ENCODE data around the gene HSD17B3.
"Not testable (repeated sequence)": the region's sequence is repeated elsewhere in the genome, so short reads cannot be mapped to it uniquely, and the experiment has no call there.

Gene HSD17B3

DNA sequence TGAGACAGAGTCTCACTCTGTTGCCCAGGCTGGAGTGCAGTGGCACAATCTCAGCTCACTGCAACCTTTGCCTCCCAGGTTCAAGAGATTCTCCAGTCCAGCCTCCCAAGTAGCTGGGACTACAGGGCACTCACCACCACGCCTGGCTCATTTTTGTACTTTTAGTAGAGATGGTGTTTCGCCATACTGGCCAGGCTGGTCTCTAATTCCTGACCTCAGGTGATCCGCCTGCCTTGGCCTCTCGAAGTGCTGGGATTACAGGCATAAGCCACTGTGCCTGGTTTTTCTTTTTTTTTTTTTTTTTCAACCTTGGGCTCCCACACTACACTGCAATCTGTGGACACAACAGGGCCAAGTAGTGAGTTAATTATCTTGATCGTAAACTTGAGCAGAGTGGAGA lies 20.8 kb upstream of the HSD17B3 start:
- DNase-seq (ENCODE audit: low spot score in 2 of 2); H3K9me3 ChIP-seq; H3K36me3 ChIP-seq (replicated peaks); H3K4me3 ChIP-seq; H3K27me3 ChIP-seq (ENCODE audit: low read depth); H3K4me1 ChIP-seq: not testable (repeated sequence)
- in situ Hi-C loops (cut with MboI; ENCODE audit: low sequenced_read_pairs): loop anchor here (10.0 kb wide), 1 partner anchor 342 kb away; no protein-coding TSS in a partner anchor

DNA sequence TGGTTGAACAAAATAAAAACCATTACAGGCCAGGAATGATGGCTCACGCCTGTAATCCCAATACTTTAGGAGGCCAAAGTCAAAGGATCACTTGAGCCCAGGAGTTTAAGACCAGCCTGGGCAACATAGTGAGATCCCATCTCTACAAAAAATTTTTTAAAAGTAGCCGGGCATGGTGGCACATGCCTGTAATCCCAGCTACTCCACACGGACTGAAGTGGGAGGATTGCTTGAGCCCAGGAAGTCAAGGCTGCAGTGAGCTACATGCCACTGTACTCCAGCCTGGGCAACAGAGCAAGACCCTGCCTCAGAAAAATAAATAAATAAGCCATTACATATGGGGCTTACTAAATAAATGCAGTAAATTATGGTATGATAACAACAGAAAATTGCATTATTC lies 20.2 kb upstream of the HSD17B3 start:
- not testable (repeated sequence) for H3K4me1 ChIP-seq; H3K4me3 ChIP-seq; H3K9me3 ChIP-seq; H3K27me3 ChIP-seq (ENCODE audit: low read depth); DNase-seq (ENCODE audit: low spot score in 2 of 2); H3K36me3 ChIP-seq (replicated peaks)
- in situ Hi-C loops (cut with MboI; ENCODE audit: low sequenced_read_pairs): loop anchor here (10.0 kb wide), 1 partner anchor 343 kb away; no protein-coding TSS in a partner anchor

DNA sequence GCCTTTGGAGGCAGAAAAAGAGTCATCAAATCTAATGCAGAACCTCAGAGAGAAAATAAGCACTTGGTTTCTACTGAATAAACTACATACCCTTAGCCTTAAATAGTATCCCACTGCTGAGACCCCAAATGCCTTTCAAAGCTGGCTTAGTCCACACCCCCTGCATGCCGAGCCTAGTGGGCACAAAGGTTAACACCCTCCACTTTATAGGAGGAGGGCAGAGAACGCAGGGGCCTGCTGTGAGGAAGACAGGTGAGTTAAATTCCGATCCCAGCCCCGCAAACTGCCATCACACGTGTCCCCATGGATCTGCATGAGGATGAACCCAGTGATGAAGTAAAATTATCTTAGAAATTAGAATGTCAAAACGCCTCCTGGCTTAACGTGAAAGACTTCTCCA lies 19.5 kb upstream of the HSD17B3 start:
- H3K9me3 ChIP-seq: no peaks in the 10 kb centered on the region
- no peaks in the 10 kb centered on the region for H3K4me1 ChIP-seq
- DNase-seq (ENCODE audit: low spot score in 2 of 2): no peak
- H3K36me3 ChIP-seq (replicated peaks): no peaks in the 10 kb centered on the region
- H3K27me3 ChIP-seq (ENCODE audit: low read depth): no peaks in the 10 kb centered on the region
- no peak overlapping the region for H3K4me3 ChIP-seq
- in situ Hi-C loops (cut with MboI; ENCODE audit: low sequenced_read_pairs): loop anchor here (10.0 kb wide), 1 partner anchor 343 kb away; no protein-coding TSS in a partner anchor

DNA sequence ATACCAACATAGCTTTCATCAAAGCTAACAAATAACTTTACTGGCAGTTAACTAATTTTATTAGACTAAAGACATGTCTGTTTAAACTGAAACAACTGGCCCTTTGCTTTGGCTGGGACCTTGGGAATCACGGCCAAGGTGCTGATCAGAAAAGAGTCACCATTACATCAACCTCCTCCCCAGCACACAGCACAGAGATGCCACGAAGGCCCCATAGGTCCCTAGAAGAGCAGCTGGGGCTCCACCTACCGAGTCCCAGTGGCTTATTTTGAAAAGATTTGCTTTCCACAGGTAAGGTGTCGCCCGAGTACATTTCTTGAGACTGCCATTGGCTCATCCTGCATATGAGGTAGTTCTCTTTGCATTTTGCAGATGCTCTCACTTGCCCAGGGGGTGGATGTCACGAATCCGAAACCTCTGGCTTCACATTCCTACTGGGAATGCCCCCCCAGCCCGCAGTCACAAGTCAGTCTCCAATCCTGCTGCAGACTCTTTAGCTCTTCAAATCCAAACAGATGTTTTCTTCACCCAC lies 18.8 kb upstream of the HSD17B3 start:
- no peaks in the 10 kb centered on the region for H3K9me3 ChIP-seq
- H3K4me1 ChIP-seq: no peaks in the 10 kb centered on the region
- no peaks in the 10 kb centered on the region for H3K36me3 ChIP-seq (replicated peaks)
- in situ Hi-C loops (cut with MboI; ENCODE audit: low sequenced_read_pairs): loop anchor here (10.0 kb wide), 1 partner anchor 344 kb away; no protein-coding TSS in a partner anchor
- no peak for DNase-seq (ENCODE audit: low spot score in 2 of 2)
- no peak overlapping the region for H3K4me3 ChIP-seq
- no peaks in the 10 kb centered on the region for H3K27me3 ChIP-seq (ENCODE audit: low read depth)

DNA sequence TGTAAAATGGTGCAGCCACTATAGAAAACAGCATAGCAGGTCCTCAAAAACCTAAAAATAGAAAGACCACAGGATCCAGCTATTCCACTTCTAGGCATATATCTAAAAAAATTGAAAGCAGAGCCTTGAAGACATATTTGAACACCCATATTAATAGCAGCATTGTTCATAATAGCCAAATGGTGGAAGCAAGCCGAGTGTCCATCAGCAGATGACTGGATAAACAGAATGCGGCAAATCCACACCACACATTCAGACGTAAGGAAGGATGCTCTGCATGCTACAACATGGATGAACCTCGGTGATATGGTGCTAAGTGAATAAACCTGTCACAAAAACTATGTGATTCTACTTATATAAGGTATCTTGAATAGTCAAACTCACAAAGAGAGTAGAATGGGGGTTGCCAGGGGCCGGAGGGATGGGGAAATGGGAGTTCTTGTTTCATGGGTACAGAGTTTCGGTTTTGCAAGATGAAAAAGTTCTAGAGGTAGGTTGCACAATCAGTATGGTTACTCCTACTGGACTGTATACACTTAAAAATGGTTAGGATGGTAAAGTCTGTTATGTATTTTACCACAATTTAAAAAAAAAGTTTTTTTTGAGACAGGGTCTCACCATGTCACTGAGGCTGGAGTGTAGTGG lies 17.1 kb upstream of the HSD17B3 start:
- Histone ChIP-seq H3K27me3 (ENCODE audit: low read depth) (no peaks in the 10 kb centered on the region), H3K4me3 (no peak overlapping the region), H3K9me3 (no peaks in the 10 kb centered on the region; the same call in 1 of the 2 replicates), H3K36me3 (replicated peaks) (no peaks in the 10 kb centered on the region), H3K4me1 (no peaks in the 10 kb centered on the region)
- in situ Hi-C loops (cut with MboI; ENCODE audit: low sequenced_read_pairs): no loop called here
- DNase-seq (ENCODE audit: low spot score in 2 of 2): no peak

DNA sequence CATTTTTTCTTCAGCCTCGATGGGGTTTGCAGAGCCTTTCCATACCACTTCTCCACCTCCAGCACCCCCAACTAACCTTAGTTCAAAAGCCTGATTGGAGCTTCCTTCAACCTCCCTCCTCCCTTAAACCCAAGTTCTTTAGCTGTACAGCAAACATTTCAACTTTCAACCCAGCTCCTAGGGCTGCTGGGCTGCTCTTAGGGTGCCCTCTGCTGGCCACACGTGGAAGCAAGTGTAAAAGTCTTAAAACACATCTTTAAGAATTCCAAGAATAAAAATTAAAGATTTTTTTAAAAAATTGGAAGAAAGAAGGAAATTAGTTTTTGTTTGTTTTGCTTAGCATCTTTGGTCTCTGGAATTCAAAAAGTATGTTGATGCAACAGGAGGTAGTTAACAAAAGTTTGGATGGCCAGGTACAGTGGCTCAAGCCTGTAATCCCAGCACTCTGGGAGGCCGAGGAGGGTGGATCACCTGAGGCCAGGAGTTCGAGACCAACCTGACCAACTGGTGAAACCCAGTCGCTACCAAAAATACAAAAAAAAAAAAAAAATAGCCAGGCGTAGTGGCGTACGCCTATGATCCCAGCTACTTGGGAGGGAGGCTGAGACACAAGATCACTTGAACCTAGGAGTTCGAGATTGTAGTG lies 15.5 kb upstream of the HSD17B3 start:
- Histone ChIP-seq H3K9me3 (peaks cover 11% of the 10 kb centered on the region; the same call in 1 of the 2 replicates), H3K4me1 (no peaks in the 10 kb centered on the region), H3K36me3 (replicated peaks) (no peaks in the 10 kb centered on the region), H3K4me3 (no peak overlapping the region), H3K27me3 (ENCODE audit: low read depth) (no peaks in the 10 kb centered on the region)
- peak; percentile 54 to 67 for DNase-seq (ENCODE audit: low spot score in 2 of 2)
- in situ Hi-C loops (cut with MboI; ENCODE audit: low sequenced_read_pairs): no loop called here

DNA sequence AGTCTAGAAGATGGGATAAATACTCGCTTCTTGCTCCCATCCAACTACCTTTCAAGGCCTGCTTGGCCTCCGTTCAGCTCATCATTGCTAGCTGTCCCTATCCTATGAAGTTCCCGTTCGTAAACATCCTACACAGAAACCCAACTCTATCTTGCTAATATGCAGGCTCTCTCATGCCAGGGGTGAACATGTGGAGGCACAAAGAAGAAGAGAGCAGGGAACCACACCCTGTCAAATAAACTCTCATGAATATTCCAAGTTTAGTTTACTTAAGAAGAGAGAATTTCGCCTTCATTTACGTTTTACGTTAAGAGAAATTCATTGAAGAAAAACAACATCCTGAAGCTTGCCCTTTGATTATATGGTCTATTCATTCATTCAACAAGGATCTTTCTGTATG lies 7.9 kb upstream of the HSD17B3 start:
- Histone ChIP-seq H3K36me3 (replicated peaks) (no peaks in the 10 kb centered on the region), H3K9me3 (peaks cover 11% of the 10 kb centered on the region; the same call in 1 of the 2 replicates), H3K4me1 (no peaks in the 10 kb centered on the region), H3K4me3 (no peak overlapping the region), H3K27me3 (ENCODE audit: low read depth) (no peaks in the 10 kb centered on the region)
- no peak for DNase-seq (ENCODE audit: low spot score in 2 of 2)
- in situ Hi-C loops (cut with MboI; ENCODE audit: low sequenced_read_pairs): loop anchor here (5.0 kb wide), 1 partner anchor 73 kb away; no protein-coding TSS in a partner anchor

DNA sequence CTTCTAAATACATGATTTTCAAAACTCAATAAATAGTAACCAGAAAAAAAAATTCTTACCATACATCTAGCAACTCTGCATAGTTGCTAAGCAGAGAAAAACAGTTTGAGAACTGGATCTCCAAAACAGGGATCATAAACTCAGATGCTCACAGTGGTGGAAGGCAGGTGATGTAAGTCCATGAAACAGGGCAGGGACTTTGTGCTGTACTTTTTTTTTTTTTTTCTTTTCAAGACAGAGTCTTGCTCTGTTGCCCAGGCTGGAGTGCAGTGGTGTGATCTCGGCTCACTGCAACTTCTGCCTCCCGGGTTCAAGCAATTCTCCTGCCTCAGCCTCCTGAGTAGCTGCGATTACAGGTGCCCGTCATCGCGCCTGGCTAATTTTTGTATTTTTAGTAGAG lies 5.0 kb upstream of the HSD17B3 start:
- H3K4me1 ChIP-seq; H3K27me3 ChIP-seq (ENCODE audit: low read depth); in situ Hi-C loops (cut with MboI; ENCODE audit: low sequenced_read_pairs); DNase-seq (ENCODE audit: low spot score in 2 of 2); H3K9me3 ChIP-seq; H3K36me3 ChIP-seq (replicated peaks); H3K4me3 ChIP-seq: not testable (repeated sequence)

DNA sequence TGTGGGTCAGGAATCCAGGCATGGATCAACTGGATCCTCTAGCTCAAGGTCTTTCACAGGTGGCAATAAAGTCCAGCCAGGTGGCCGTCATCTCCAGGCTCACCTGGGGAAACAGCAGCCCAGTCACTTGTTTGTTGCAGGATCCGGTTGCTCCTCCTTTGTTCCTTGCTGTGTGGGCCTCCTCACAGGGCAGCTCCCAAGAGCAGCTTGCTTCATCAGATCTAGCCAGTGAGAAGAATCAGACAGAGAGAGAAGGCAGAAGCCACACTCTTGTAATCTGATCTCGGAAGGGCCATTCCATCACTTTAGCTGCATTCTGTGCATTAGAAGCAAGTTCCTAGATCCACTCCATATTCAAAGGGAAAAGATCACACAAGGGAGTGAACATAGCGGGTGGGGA lies 3.2 kb upstream of the HSD17B3 start:
- no peak for DNase-seq (ENCODE audit: low spot score in 2 of 2)
- Histone ChIP-seq H3K36me3 (replicated peaks) (no peaks in the 10 kb centered on the region; the same call in 1 of the 2 replicates), H3K9me3 (no peaks in the 10 kb centered on the region), H3K4me1 (peaks cover 8% of the 10 kb centered on the region), H3K27me3 (ENCODE audit: low read depth) (no peaks in the 10 kb centered on the region), H3K4me3 (no peak overlapping the region)
- in situ Hi-C loops (cut with MboI; ENCODE audit: low sequenced_read_pairs): no loop called here

DNA sequence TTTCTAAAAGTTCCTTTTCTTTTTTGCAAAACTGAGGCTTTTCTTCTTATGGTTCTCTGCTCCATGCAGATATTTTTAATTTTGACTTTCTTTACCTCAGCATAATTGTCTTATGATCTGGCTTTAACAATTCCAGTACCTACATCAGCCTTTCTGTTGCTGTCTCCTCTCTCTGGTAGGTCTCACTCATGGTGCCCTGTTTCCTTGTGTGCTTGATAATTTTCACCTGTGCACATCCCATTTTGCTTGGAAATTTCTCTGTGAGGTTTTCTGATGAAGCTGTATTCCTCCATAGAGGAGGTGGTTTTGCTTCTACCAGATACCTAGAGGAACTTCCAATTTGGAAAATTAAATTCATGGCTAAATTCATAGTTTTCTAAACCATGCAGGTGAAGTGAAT lies 2.3 kb upstream of the HSD17B3 start:
- Histone ChIP-seq H3K36me3 (replicated peaks) (no peaks in the 10 kb centered on the region; the same call in 1 of the 2 replicates), H3K27me3 (ENCODE audit: low read depth) (no peaks in the 10 kb centered on the region), H3K4me1 (peaks cover 8% of the 10 kb centered on the region), H3K4me3 (no peak overlapping the region), H3K9me3 (no peaks in the 10 kb centered on the region)
- in situ Hi-C loops (cut with MboI; ENCODE audit: low sequenced_read_pairs): no loop called here
- DNase-seq (ENCODE audit: low spot score in 2 of 2): no peak

DNA sequence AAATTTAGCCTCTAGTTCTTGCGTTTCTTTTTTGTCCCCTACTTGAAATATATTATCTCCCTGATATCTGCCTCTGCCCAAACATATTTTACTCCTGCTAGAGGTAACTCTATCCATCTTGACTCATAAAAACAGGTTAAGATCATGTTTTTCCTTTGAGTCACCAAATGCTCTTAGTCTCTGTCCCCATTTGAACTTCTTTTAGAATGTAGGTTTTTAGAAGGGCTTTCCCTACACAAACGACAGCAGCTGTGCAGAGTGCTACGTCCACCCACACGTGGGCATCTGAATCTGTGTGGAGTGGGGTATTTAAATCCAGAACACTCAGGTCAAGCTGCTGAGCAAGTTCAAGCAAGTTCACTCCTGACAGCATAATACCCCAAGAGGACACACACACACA lies 2.2 kb downstream of the HSD17B3 start:
- Histone ChIP-seq H3K4me1 (peaks cover 8% of the 10 kb centered on the region), H3K9me3 (no peaks in the 10 kb centered on the region), H3K4me3 (no peak overlapping the region), H3K36me3 (replicated peaks) (no peaks in the 10 kb centered on the region; the same call in 1 of the 2 replicates), H3K27me3 (ENCODE audit: low read depth) (no peaks in the 10 kb centered on the region)
- no peak for DNase-seq (ENCODE audit: low spot score in 2 of 2)
- in situ Hi-C loops (cut with MboI; ENCODE audit: low sequenced_read_pairs): no loop called here

DNA sequence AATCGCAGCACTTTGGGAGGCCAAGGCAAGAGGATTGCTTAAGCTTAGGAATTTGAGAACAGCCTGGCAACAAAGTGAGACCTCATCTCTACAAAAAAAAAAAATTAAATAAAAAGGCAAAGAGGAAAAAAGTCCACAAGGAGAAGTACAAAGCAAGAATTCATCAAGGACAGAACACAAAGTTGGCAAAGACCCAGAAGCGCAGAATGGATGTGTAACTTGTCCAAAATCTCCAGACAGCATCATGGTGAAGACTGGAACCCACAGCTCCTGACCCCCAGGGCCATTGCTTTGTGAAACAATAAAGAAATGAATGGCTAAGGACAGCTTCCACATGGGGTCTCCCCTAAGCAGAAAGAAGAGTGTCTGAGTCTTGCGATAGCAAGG lies 7.8 kb downstream of the HSD17B3 start:
- no peak overlapping the region for H3K4me3 ChIP-seq
- no peaks in the 10 kb centered on the region for H3K9me3 ChIP-seq
- H3K36me3 ChIP-seq (replicated peaks): no peaks in the 10 kb centered on the region
- no peaks in the 10 kb centered on the region for H3K27me3 ChIP-seq (ENCODE audit: low read depth)
- in situ Hi-C loops (cut with MboI; ENCODE audit: low sequenced_read_pairs): no loop called here
- H3K4me1 ChIP-seq: no peaks in the 10 kb centered on the region; the same call in 1 of the 2 replicates
- no peak for DNase-seq (ENCODE audit: low spot score in 2 of 2)

DNA sequence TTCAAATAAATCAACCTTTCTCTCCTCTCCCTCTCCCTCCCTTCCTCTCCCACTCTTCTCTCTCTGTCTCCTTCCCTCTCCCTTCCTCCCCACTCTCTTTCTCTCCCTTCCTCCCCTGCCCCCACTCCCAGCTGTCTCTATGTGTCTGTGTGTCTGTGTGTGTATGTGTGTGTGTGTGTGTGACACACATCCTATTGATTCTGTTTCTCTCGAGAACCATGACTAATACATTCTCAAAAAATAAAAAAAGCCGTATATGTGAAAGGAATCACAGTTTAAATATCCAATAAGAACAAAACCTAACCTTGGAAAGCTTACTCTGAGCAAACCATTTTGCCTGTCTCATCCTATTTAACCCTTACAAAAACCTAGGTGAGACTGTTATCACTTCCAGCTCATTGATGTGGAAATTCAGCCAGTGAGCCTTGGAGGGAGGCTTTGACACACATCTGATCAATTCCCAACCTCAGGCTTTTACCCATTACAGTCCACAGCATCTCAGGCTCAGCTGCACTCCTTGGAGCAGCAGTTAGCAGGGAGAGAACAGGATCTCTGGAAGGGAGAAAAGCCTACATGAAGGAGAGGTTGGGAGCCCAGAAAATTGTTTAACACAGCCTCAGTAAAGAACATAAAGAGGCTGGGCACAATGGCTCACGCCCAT lies 8.3 kb downstream of the HSD17B3 start:
- no peak for DNase-seq (ENCODE audit: low spot score in 2 of 2)
- no peaks in the 10 kb centered on the region for H3K9me3 ChIP-seq
- in situ Hi-C loops (cut with MboI; ENCODE audit: low sequenced_read_pairs): no loop called here
- H3K4me3 ChIP-seq: no peak overlapping the region
- no peaks in the 10 kb centered on the region for H3K27me3 ChIP-seq (ENCODE audit: low read depth)
- no peaks in the 10 kb centered on the region for H3K36me3 ChIP-seq (replicated peaks)
- H3K4me1 ChIP-seq: no peaks in the 10 kb centered on the region; the same call in 1 of the 2 replicates

DNA sequence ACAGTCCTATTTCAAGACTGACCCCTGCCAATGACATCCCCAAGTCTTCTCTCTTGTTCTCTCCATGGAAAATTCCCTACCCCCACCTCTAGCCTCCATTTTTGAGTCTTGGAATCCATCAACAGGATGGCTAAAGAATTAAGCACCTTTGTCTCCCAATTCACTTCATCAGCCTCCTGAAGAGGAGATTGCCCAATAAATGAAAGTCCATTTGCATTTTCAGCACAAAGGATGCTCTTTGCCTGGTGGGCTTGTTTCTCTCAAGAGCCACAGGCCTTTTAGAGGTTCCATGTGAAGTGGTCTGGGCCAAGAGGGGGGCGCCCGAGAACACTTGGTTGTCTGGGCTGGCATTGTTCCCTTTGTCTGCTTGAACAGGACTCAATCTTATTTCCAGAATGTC lies 12.6 kb downstream of the HSD17B3 start:
- Histone ChIP-seq H3K36me3 (replicated peaks) (no peaks in the 10 kb centered on the region), H3K27me3 (ENCODE audit: low read depth) (no peaks in the 10 kb centered on the region), H3K4me3 (no peak overlapping the region), H3K9me3 (no peaks in the 10 kb centered on the region), H3K4me1 (no peaks in the 10 kb centered on the region; the same call in 1 of the 2 replicates)
- peak in 1 of 2 experiments; percentile 18 for DNase-seq (ENCODE audit: low spot score in 2 of 2)
- in situ Hi-C loops (cut with MboI; ENCODE audit: low sequenced_read_pairs): no loop called here
